HTR-8/SVneo (cell line): Measurements from ENCODE around the gene DLGAP4.

ENCODE experiments used
- DNase-seq: peaks from one replicate; pipeline ENCODE4 v3.0.0; 2011; ENCODE audit warnings: low spot score, mixed read lengths; ENCODE audit not compliant: insufficient read length
- FAIRE-seq: peaks from 2 replicates; lab custom pipeline; 2011; peaks lifted over from hg19 to GRCh38; lab: Jason Lieb, UNC

The DLGAP4 gene

GRCh38 chr20:36305602-36306551 lies at the start of gene DLGAP4:
Gene DLGAP4, plus strand, starts transcription at chr20:36306339. Its CDS starts 125,379 bp downstream, at chr20:36431718.
- no peak for DNase-seq
- no peak for FAIRE-seq

- DNase-seq (no peak), FAIRE-seq (no peak)
Observed at GRCh38 chr20:36259177-36260061, 46.7 kb upstream of the DLGAP4 start.

- no peak for DNase-seq
- no peak for FAIRE-seq
Observed at GRCh38 chr20:36260316-36260715, 45.8 kb upstream of the DLGAP4 start.

GRCh38 chr20:36261389-36262105 lies 44.6 kb upstream of the DLGAP4 start:
- FAIRE-seq (peak; percentile 38), DNase-seq (no peak)

- FAIRE-seq (no peak), DNase-seq (no peak)
Observed at GRCh38 chr20:36262440-36262839, 43.7 kb upstream of the DLGAP4 start.

- no peak for DNase-seq
- FAIRE-seq, result no peak
Observed at GRCh38 chr20:36264426-36265246, 41.5 kb upstream of the DLGAP4 start.

- DNase-seq (no peak), FAIRE-seq (no peak)
Observed at GRCh38 chr20:36266189-36266588, 40.0 kb upstream of the DLGAP4 start.

GRCh38 chr20:36267605-36268381 lies 38.3 kb upstream of the DLGAP4 start:
- DNase-seq (no peak), FAIRE-seq (no peak)

GRCh38 chr20:36268440-36269342 lies 37.4 kb upstream of the DLGAP4 start:
- FAIRE-seq (no peak), DNase-seq (no peak)

GRCh38 chr20:36269507-36269906 lies 36.6 kb upstream of the DLGAP4 start:
- peak; percentile 36 for FAIRE-seq
- no peak for DNase-seq

GRCh38 chr20:36270744-36271638 lies 35.1 kb upstream of the DLGAP4 start:
- no peak for FAIRE-seq

GRCh38 chr20:36271639-36272546 lies 34.2 kb upstream of the DLGAP4 start:
- FAIRE-seq (no peak), DNase-seq (no peak)

More at GRCh38 chr20:36270744-36271638, 35.1 kb upstream of the DLGAP4 start:
- no peak for DNase-seq

- DNase-seq, result no peak
- FAIRE-seq, result no peak
Observed at GRCh38 chr20:36272547-36273220, 33.5 kb upstream of the DLGAP4 start.

- FAIRE-seq, result no peak
Observed at GRCh38 chr20:36273414-36274180, 32.5 kb upstream of the DLGAP4 start.

More at GRCh38 chr20:36273414-36274180, 32.5 kb upstream of the DLGAP4 start:
- DNase-seq, result peak; percentile 29
